Measurements from ENCODE around the gene ATP2B3.

DNA sequence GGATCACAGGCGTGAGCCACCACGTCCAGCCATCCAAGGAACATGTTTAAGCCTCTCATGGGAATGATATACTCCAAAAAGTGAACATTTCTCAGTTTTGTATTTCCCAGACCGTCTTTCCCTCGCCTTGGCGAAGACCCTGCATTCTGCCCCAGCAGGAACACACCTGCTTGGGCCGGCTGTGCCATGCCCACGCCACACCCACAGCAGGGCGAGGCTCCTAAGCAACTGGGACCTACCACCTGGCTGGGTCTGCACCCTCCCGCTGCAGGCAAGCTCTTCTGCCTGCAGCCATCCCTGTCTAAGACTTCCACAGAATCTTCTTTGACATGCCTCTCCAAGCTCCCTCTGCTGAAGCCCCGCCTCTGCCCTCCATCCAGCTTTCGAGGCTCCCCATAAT, 77.9 kb downstream of the ATP2B3 start:
- no peak for TF ChIP-seq EZH2 (IDR thresholded peaks at IDR 0.05; ENCODE audit: low read depth, unreplicated experiment)
- no peak for TF ChIP-seq CTCF (conservative IDR thresholded peaks at IDR 0.05; ENCODE audit: low read depth in 2 of 2)
- TF ChIP-seq REST (IDR thresholded peaks at IDR 0.05; ENCODE audit: unreplicated experiment), result no peak
- TF ChIP-seq POLR2AphosphoS5 (IDR thresholded peaks at IDR 0.05; ENCODE audit: low read depth), result no peak

Data from GM23338 (cell line).